SK-N-SH (cell line): ENCODE measurements around the gene SYNE3. TPM values are rescaled to one million over a fixed set of nuclear protein-coding genes. Genes with fewer than 3 reads are reported as not detected.
A peak's percentile ranks its signal among the peaks of the same experiment; 100 is the strongest.

Source experiments
- CTCF ChIA-PET: fragments of 300-600, 350-600 bp; formaldehyde crosslinking; extraction: SDS; loops from one replicate; lab custom pipeline; 2021; lab: Yijun Ruan, JAX
- POLR2A ChIA-PET: fragments of 350-600 bp; sonication (Branson Sonifier 250); formaldehyde crosslinking; extraction: SDS; loops from one replicate; lab custom pipeline; 2020; ENCODE audit warnings: antibody characterized with exemption, inconsistent platforms; lab: Yijun Ruan, JAX
- DNase-seq: peaks from one replicate; pipeline ENCODE4 v3.0.0; 2012
- H2AFZ ChIP-seq: fragments of 200-600 bp; sonication (generic); 2 replicates; pipeline ENCODE4 v1.8.1; 2016; ENCODE audit warnings: antibody characterized with exemption, mild to moderate bottlenecking, low read depth
- H3F3A ChIP-seq: fragments of 200-600 bp; sonication (generic); replicated peaks from 2 replicates; pipeline ENCODE3; 2016; ENCODE audit warnings: antibody characterized with exemption, mild to moderate bottlenecking; ENCODE audit not compliant: insufficient read depth
- H3K27ac ChIP-seq, 2 experiments: fragments of 200-500 bp in 1 of 2; fragments of 200-600 bp in 1 of 2; sonication (Bioruptor generic) in 1 of 2; sonication (generic), shearing (Covaris generic) in 1 of 2; 2 replicates each; pipeline versions ENCODE4 v1.5.1 to v1.6.1; 2014 to 2016; ENCODE audit warnings: low read depth in 2 of 2, inconsistent platforms in 1 of 2, low read length in 1 of 2, mild to moderate bottlenecking in 1 of 2, mixed read lengths in 1 of 2
- H3K27me3 ChIP-seq: fragments of 200-600 bp; sonication (generic), shearing (Covaris generic); 2 replicates; pipeline ENCODE4 v1.6.1; 2016; ENCODE audit warnings: mixed run types; ENCODE audit not compliant: insufficient read depth
- H3K36me3 ChIP-seq, 2 experiments: fragments of 200-500 bp in 1 of 2; fragments of 200-600 bp in 1 of 2; sonication (Bioruptor generic) in 1 of 2; sonication (generic) in 1 of 2; replicated peaks in 1 of 2; 2 replicates each; pipeline versions ENCODE3 to v1.5.1; 2014 to 2016; ENCODE audit warnings: low read length in 1 of 2, mild to moderate bottlenecking in 1 of 2; ENCODE audit not compliant: insufficient read depth in 2 of 2, control insufficient read depth in 1 of 2
- H3K4me1 ChIP-seq, 2 experiments: fragments of 200-500 bp in 1 of 2; fragments of 200-600 bp in 1 of 2; sonication (Bioruptor generic) in 1 of 2; sonication (generic), shearing (Covaris generic) in 1 of 2; 2 replicates each; pipeline versions ENCODE4 v1.5.1 to v1.6.1; 2014 to 2016; ENCODE audit warnings: low read depth in 1 of 2, low read length in 1 of 2, mixed run types in 1 of 2; ENCODE audit not compliant: insufficient read depth in 2 of 2, control insufficient read depth in 1 of 2
- H3K4me2 ChIP-seq: fragments of 200-600 bp; sonication (generic), shearing (Covaris generic); 2 replicates; pipeline ENCODE4 v1.6.1; 2017; ENCODE audit warnings: mixed run types
- H3K4me3 ChIP-seq, 2 experiments: fragments of 200-500 bp in 1 of 2; fragments of 200-600 bp in 1 of 2; sonication (Bioruptor generic) in 1 of 2; sonication (generic), shearing (Covaris generic) in 1 of 2; 2 replicates each; pipeline versions ENCODE4 v1.5.1 to v1.8.1; 2014 to 2016; ENCODE audit warnings: low read depth in 2 of 2, inconsistent platforms in 1 of 2, low read length in 1 of 2, mild to moderate bottlenecking in 1 of 2, mixed read lengths in 1 of 2, moderate library complexity in 1 of 2
- H3K79me2 ChIP-seq: fragments of 200-600 bp; sonication (generic); 2 replicates; pipeline ENCODE4 v1.8.1; 2017; ENCODE audit warnings: mild to moderate bottlenecking; ENCODE audit not compliant: insufficient read depth
- H3K9ac ChIP-seq: fragments of 200-600 bp; sonication (generic); 2 replicates; pipeline ENCODE4 v1.6.1; 2017; ENCODE audit warnings: mixed run types
- H3K9me2 ChIP-seq: fragments of 200-600 bp; sonication (generic); 2 replicates; pipeline ENCODE4 v1.6.1; 2017; ENCODE audit warnings: mixed run types
- H3K9me3 ChIP-seq: fragments of 200-600 bp; sonication (generic); 2 replicates; pipeline ENCODE4 v1.6.1; 2017; ENCODE audit warnings: mixed run types, mild to moderate bottlenecking, moderate library complexity
- H4K20me1 ChIP-seq: fragments of 200-600 bp; sonication (generic); 2 replicates; pipeline ENCODE4 v1.6.1; 2017; ENCODE audit warnings: mild to moderate bottlenecking, mixed run types; ENCODE audit not compliant: insufficient read depth
- CHD2 ChIP-seq: fragments of 150-350 bp; IDR thresholded peaks from 2 replicates; pipeline ENCODE4 v1.6.1; 2018; ENCODE audit warnings: low read length; ENCODE audit not compliant: partially characterized antibody
- ELF1 ChIP-seq: IDR thresholded peaks from 2 replicates; pipeline ENCODE4 v1.4.0; 2012
- EP300 ChIP-seq, 2 experiments: IDR thresholded peaks; 2 replicates each; pipeline versions ENCODE4 v1.4.0 to v1.6.1; 2012; ENCODE audit warnings: borderline replicate concordance in 1 of 2, low read depth in 1 of 2, low read length in 1 of 2
- GATA2 ChIP-seq: sonication (generic); formaldehyde crosslinking; IDR thresholded peaks from 2 replicates; pipeline ENCODE4 v1.5.0; 2020; ENCODE audit warnings: mild to moderate bottlenecking, missing genetic modification reagents
- JUND ChIP-seq: IDR thresholded peaks from 2 replicates; pipeline ENCODE4 v1.4.0; 2012
- MEF2A ChIP-seq: IDR thresholded peaks from 2 replicates; pipeline ENCODE4 v1.4.0; 2012; ENCODE audit warnings: low read depth, borderline replicate concordance
- MXI1 ChIP-seq: IDR thresholded peaks from 2 replicates; pipeline ENCODE4 v1.6.1; 2012; ENCODE audit warnings: mild to moderate bottlenecking, low read depth, low read length, improper control_type of control experiment
- NRF1 ChIP-seq: IDR thresholded peaks from 2 replicates; pipeline ENCODE4 v1.6.1; 2012; ENCODE audit warnings: low read depth, mild to moderate bottlenecking, low read length
- POLR2AphosphoS5 ChIP-seq: IDR thresholded peaks from 2 replicates; pipeline ENCODE4 v1.6.1; 2012; ENCODE audit warnings: low read depth, low read length
- RAD21 ChIP-seq: IDR thresholded peaks from 2 replicates; pipeline ENCODE4 v1.6.1; 2012; ENCODE audit warnings: mild to moderate bottlenecking, low read length
- RCOR1 ChIP-seq: fragments of 150-350 bp; IDR thresholded peaks from 2 replicates; pipeline ENCODE4 v1.6.1; 2017; ENCODE audit warnings: antibody characterized with exemption, low read length
- RXRA ChIP-seq: IDR thresholded peaks from 2 replicates; pipeline ENCODE4 v1.4.0; 2012; ENCODE audit warnings: low read depth, mild to moderate bottlenecking, borderline replicate concordance
- SIN3A ChIP-seq: IDR thresholded peaks from 2 replicates; pipeline ENCODE4 v1.6.1; 2012; ENCODE audit warnings: low read depth, mild to moderate bottlenecking, low read length, moderate library complexity, borderline replicate concordance
- SMC3 ChIP-seq: IDR thresholded peaks from 2 replicates; pipeline ENCODE4 v1.6.1; 2012; ENCODE audit warnings: low read depth, low read length, improper control_type of control experiment
- TAF1 ChIP-seq: IDR thresholded peaks from 2 replicates; pipeline ENCODE4 v1.6.1; 2012; ENCODE audit warnings: low read depth, mild to moderate bottlenecking, low read length, moderate library complexity, borderline replicate concordance
- TCF12 ChIP-seq: IDR thresholded peaks from 2 replicates; pipeline ENCODE4 v1.4.0; 2012
- YY1 ChIP-seq: IDR thresholded peaks from 2 replicates; pipeline ENCODE4 v1.4.0; 2012; ENCODE audit warnings: low read depth, mild to moderate bottlenecking
- WGBS: methylation state at CpG from one replicate; pipeline ENCODE4 v1.1.6; 2017; ENCODE audit warnings: low lambda C conversion rate; 5-methylcytosine and 5-hydroxymethylcytosine counted together
- polyA plus RNA-seq, 3 experiments: library from polyadenylated mRNA; depleted of rRNA; stranded (reverse); fragments of >200 nt; gene quantifications; 2 replicates each; pipeline ENCODE4 v1.2.3, GENCODE V29; 2012
- TF ChIP-seq, protein P1 (sequence below): IDR thresholded peaks from 2 replicates; pipeline ENCODE4 v1.6.1; 2012; ENCODE audit warnings: mild to moderate bottlenecking, low read depth, low read length, moderate library complexity
- TF ChIP-seq, protein P2 (sequence below): fragments of 150-350 bp; IDR thresholded peaks from 2 replicates; pipeline ENCODE4 v1.6.1; 2016; ENCODE audit warnings: mild to moderate bottlenecking, low read depth, low read length
- TF ChIP-seq, protein P3 (sequence below): fragments of 200-600 bp; sonication (generic); IDR thresholded peaks from 2 replicates; pipeline ENCODE4 v1.6.1; 2017; ENCODE audit warnings: antibody characterized with exemption, mild to moderate bottlenecking, moderate library complexity
- TF ChIP-seq, protein P4 (sequence below): IDR thresholded peaks from 2 replicates; pipeline ENCODE4 v1.4.0; 2012; ENCODE audit warnings: low read depth, borderline replicate concordance
- TF ChIP-seq, protein P5 (sequence below): IDR thresholded peaks from 2 replicates; pipeline ENCODE4 v1.4.0; 2012; ENCODE audit warnings: low read depth

SYNE3 gene
- polyA plus RNA-seq, 1 of the 3 experiments (the other 2 are of a cell fraction), result 2.0 TPM

DNA sequence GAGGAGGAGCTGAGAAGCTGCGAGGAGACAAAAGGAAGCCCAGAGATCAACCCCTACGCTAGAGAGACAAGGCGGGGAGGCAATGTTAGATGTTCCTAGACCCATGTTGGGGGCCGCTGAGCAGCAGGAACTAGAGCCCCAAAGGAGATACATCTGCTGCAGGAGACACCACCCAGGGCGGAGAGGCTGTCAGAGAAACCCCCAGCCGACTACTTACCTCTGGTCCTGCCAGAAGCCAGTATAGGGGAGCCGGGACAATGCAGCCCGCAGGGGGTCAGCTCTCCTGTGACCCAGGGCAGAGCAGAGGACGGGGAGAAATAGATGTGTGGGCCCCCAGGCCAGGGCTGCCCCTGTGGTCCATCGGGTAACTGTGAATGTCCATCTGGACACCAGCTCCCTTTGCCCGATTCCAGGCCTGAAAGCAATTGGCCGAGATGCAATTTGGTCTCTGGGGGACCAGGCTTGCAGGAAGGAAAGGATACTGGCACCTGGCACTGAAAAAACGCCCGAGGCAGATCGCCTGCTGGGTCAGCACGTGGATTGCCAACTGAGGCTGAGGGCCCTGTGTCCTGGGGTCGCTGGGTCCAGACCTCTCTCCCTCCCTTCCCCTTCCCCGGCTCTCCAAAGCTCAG is 34.9 kb downstream of the SYNE3 start:
- peaks cover 18 to 38% of the 10 kb centered on the region in 2 experiments; a peak in 2 of 4 replicates for H3K4me1 ChIP-seq
- H3K36me3 ChIP-seq, result no peaks in the 10 kb centered on the region
- H3K9me3 ChIP-seq, result no peaks in the 10 kb centered on the region
- 84% methylated on average over 7 of the region's 18 CpGs for WGBS
- no peak overlapping the region for H3K9ac ChIP-seq
- peak; percentile 69 for DNase-seq
- CTCF ChIA-PET, result interaction anchor here (0.8 to 1.4 kb wide), 3 partner anchors 15 to 1542 kb away, joined by 3 to 8 read pairs (median 3); no protein-coding TSS in a partner anchor
- H2AFZ ChIP-seq, result no peak overlapping the region
- TF ChIP-seq, protein P1, sequence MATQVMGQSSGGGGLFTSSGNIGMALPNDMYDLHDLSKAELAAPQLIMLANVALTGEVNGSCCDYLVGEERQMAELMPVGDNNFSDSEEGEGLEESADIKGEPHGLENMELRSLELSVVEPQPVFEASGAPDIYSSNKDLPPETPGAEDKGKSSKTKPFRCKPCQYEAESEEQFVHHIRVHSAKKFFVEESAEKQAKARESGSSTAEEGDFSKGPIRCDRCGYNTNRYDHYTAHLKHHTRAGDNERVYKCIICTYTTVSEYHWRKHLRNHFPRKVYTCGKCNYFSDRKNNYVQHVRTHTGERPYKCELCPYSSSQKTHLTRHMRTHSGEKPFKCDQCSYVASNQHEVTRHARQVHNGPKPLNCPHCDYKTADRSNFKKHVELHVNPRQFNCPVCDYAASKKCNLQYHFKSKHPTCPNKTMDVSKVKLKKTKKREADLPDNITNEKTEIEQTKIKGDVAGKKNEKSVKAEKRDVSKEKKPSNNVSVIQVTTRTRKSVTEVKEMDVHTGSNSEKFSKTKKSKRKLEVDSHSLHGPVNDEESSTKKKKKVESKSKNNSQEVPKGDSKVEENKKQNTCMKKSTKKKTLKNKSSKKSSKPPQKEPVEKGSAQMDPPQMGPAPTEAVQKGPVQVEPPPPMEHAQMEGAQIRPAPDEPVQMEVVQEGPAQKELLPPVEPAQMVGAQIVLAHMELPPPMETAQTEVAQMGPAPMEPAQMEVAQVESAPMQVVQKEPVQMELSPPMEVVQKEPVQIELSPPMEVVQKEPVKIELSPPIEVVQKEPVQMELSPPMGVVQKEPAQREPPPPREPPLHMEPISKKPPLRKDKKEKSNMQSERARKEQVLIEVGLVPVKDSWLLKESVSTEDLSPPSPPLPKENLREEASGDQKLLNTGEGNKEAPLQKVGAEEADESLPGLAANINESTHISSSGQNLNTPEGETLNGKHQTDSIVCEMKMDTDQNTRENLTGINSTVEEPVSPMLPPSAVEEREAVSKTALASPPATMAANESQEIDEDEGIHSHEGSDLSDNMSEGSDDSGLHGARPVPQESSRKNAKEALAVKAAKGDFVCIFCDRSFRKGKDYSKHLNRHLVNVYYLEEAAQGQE, result no peak
- TF ChIP-seq RAD21 (no peak), CHD2 (peak; percentile 43), YY1 (no peak), SMC3 (no peak), EP300 (IDR thresholded peaks at IDR 0.05; ENCODE audit: borderline replicate concordance in 1 of 2, low read depth in 1 of 2, low read length in 1 of 2) (peak in 1 of 2 experiments; percentile 64; a peak in 1 of 4 replicates), POLR2AphosphoS5 (no peak), JUND (no peak), SIN3A (no peak), RCOR1 (peak; percentile 28; the same call in 1 of the 2 replicates), TAF1 (no peak), TCF12 (no peak), MXI1 (no peak), MEF2A (no peak), NRF1 (no peak), RXRA (no peak), GATA2 (CRISPR knock-in tag) (no peak), ELF1 (no peak)
- TF ChIP-seq, protein P2, sequence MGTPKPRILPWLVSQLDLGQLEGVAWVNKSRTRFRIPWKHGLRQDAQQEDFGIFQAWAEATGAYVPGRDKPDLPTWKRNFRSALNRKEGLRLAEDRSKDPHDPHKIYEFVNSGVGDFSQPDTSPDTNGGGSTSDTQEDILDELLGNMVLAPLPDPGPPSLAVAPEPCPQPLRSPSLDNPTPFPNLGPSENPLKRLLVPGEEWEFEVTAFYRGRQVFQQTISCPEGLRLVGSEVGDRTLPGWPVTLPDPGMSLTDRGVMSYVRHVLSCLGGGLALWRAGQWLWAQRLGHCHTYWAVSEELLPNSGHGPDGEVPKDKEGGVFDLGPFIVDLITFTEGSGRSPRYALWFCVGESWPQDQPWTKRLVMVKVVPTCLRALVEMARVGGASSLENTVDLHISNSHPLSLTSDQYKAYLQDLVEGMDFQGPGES, result no peak
- TF ChIP-seq, protein P3, sequence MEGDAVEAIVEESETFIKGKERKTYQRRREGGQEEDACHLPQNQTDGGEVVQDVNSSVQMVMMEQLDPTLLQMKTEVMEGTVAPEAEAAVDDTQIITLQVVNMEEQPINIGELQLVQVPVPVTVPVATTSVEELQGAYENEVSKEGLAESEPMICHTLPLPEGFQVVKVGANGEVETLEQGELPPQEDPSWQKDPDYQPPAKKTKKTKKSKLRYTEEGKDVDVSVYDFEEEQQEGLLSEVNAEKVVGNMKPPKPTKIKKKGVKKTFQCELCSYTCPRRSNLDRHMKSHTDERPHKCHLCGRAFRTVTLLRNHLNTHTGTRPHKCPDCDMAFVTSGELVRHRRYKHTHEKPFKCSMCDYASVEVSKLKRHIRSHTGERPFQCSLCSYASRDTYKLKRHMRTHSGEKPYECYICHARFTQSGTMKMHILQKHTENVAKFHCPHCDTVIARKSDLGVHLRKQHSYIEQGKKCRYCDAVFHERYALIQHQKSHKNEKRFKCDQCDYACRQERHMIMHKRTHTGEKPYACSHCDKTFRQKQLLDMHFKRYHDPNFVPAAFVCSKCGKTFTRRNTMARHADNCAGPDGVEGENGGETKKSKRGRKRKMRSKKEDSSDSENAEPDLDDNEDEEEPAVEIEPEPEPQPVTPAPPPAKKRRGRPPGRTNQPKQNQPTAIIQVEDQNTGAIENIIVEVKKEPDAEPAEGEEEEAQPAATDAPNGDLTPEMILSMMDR, result no peak
- TF ChIP-seq, protein P4, sequence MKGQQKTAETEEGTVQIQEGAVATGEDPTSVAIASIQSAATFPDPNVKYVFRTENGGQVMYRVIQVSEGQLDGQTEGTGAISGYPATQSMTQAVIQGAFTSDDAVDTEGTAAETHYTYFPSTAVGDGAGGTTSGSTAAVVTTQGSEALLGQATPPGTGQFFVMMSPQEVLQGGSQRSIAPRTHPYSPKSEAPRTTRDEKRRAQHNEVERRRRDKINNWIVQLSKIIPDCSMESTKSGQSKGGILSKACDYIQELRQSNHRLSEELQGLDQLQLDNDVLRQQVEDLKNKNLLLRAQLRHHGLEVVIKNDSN, result no peak
- TF ChIP-seq, protein P5, sequence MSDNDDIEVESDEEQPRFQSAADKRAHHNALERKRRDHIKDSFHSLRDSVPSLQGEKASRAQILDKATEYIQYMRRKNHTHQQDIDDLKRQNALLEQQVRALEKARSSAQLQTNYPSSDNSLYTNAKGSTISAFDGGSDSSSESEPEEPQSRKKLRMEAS, result no peak
- H3K4me2 ChIP-seq, result no peak overlapping the region
- POLR2A ChIA-PET, result interaction anchor here (1.3 kb wide), 1 partner anchor 9 kb away, joined by 4 read pairs; no protein-coding TSS in a partner anchor
- H3K27me3 ChIP-seq, result no peaks in the 10 kb centered on the region
- H3K79me2 ChIP-seq, result peaks cover 3% of the 10 kb centered on the region; the same call in 1 of the 2 replicates
- peak overlapping the region in 1 of 2 experiments; percentile 16; a peak in 1 of 4 replicates for H3K27ac ChIP-seq
- no peaks in the 10 kb centered on the region for H4K20me1 ChIP-seq
- H3K4me3 ChIP-seq, result no peak overlapping the region
- H3K9me2 ChIP-seq, result no peaks in the 10 kb centered on the region
- H3F3A ChIP-seq, result peaks cover 8% of the 10 kb centered on the region
